Kidney epithelial cell (primary cell): ENCODE measurements around the gene SLC6A7. TPM values are rescaled to one million over a fixed set of nuclear protein-coding genes. Genes with fewer than 3 reads are reported as not detected.

Experiments used
- DNase-seq: peaks from one replicate; pipeline ENCODE4 v3.0.0-alpha.2; 2010; ENCODE audit warnings: low read depth
- H3K27me3 ChIP-seq: 2 replicates; pipeline ENCODE4 v1.6.0; 2011; ENCODE audit warnings: low read length; ENCODE audit not compliant: control insufficient read depth, insufficient read depth
- H3K36me3 ChIP-seq: 2 replicates; pipeline ENCODE4 v1.5.1; 2011; ENCODE audit warnings: low read length; ENCODE audit not compliant: control insufficient read depth, insufficient read depth
- H3K4me3 ChIP-seq: 2 replicates; pipeline ENCODE4 v1.5.1; 2011; ENCODE audit warnings: low read depth, mild to moderate bottlenecking, control low read depth, low read length
- CTCF ChIP-seq: IDR thresholded peaks from 2 replicates; pipeline ENCODE4 v1.5.1; 2011; ENCODE audit warnings: mild to moderate bottlenecking, moderate library complexity, low read length, control low read depth, inconsistent platforms; ENCODE audit not compliant: insufficient read depth, poor library complexity, severe bottlenecking
- total RNA-seq: library from RNA; depleted of rRNA; stranded (reverse); fragments of >200 nt; gene quantifications from 2 replicates; pipeline ENCODE4 v1.2.3, GENCODE V29; 2015

Gene SLC6A7
- total RNA-seq, 1 donor from 2014 or later = not detected

GRCh38 chr5:150234576-150235499 lies 45.0 kb downstream of the SLC6A7 start:
- TF ChIP-seq CTCF = no peak
- Histone ChIP-seq H3K27me3 (no peaks in the 10 kb centered on the region), H3K4me3 (no peak overlapping the region), H3K36me3 (no peaks in the 10 kb centered on the region)
- DNase-seq = no peak

GRCh38 chr5:150235500-150235854 lies 45.6 kb downstream of the SLC6A7 start:
- TF ChIP-seq CTCF = no peak
- Histone ChIP-seq H3K27me3 (no peaks in the 10 kb centered on the region), H3K4me3 (no peak overlapping the region), H3K36me3 (no peaks in the 10 kb centered on the region)
- no peak for DNase-seq

- DNase-seq = no peak
- Histone ChIP-seq H3K36me3 (no peaks in the 10 kb centered on the region), H3K4me3 (no peak overlapping the region), H3K27me3 (no peaks in the 10 kb centered on the region)
- no peak for TF ChIP-seq CTCF
Measured at GRCh38 chr5:150236313-150236712, 46.5 kb downstream of the SLC6A7 start.

- no peak for DNase-seq
- no peaks in the 10 kb centered on the region for H3K36me3 ChIP-seq
- H3K27me3 ChIP-seq = no peaks in the 10 kb centered on the region
- no peak for TF ChIP-seq CTCF
- H3K4me3 ChIP-seq = no peak overlapping the region
Measured at GRCh38 chr5:150236981-150237754, 47.3 kb downstream of the SLC6A7 start.

GRCh38 chr5:150238646-150239045 lies 48.8 kb downstream of the SLC6A7 start:
- no peak for DNase-seq
- Histone ChIP-seq H3K27me3 (no peaks in the 10 kb centered on the region), H3K36me3 (no peaks in the 10 kb centered on the region), H3K4me3 (no peak overlapping the region)
- no peak for TF ChIP-seq CTCF
